Measurements from ENCODE around the gene ZNF236. TPM values are rescaled to one million over a fixed set of nuclear protein-coding genes. Genes with fewer than 3 reads are reported as not detected.

The ZNF236 gene
- total and polyA plus RNA-seq, 2 of the 8 experiments (the other 6 are each of a cell fraction or from before 2014, with no cell fraction given) = 6.7 to 14.5 TPM

DNA sequence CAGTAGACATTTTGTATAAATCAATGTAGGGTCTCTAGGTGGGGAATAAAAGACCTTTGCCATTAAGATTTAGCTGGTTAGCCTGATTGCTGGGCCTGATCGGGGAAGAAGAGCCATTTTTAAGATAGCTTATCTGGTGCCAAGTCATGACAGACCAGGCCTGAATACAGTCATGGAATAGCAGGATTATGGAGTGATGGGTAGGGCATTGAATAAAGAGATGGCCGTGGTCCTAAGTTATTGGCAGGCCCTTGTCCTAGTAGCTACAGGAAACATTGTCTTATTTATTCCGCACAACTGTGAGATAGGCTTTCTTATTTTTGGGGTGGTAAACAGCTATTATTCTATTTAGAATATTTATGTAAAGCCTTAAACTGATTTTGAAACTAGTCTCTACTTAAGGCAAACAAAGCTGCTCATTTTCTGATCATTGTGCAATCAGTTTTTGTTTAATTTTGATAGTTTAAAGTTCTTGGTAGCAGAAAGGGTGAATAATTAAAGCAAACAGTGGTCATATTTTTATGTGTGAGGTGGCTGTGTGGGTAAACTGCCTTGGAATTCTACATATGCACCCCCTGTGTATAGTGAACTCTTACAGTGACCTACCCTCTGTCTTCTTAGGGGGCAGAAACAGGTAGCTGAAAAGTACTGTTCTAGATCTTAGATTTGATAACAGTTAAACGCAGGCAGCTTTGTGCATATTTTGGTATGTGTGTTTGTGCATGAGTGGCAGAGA is 22.6 kb downstream of the ZNF236 start:
- Histone ChIP-seq H4K8ac (ENCODE audit: extremely low read depth, insufficient read depth, low read length) (no peak overlapping the region), H3K56ac (replicated peaks; ENCODE audit: insufficient read length, low read depth, low read length) (no peak overlapping the region), H4K5ac (ENCODE audit: insufficient read length, low read depth, low read length) (no peak overlapping the region), H3K27me3 (replicated peaks in 1 of 4; ENCODE audit: control insufficient read depth in 3 of 4, extremely low read depth in 1 of 4, insufficient read depth in 3 of 4, low read length in 3 of 4) (no peaks in the 10 kb centered on the region), H3K36me3 (ENCODE audit: control insufficient read depth in 2 of 4, insufficient read depth in 4 of 4, low read length in 3 of 4) (no peaks in the 10 kb centered on the region), H3K4me3 (ENCODE audit: extremely low read depth in 1 of 4, insufficient read depth in 2 of 4, low read depth in 3 of 4, low read length in 4 of 4) (no peak overlapping the region), H2AFZ (ENCODE audit: low read length) (no peak overlapping the region), H3K9me3 (ENCODE audit: insufficient read depth in 2 of 2, low read depth in 1 of 2, low read length in 1 of 2) (no peaks in the 10 kb centered on the region), H3K9ac (replicated peaks in 1 of 4; ENCODE audit: extremely low read depth in 1 of 4, low read depth in 3 of 4, low read length in 3 of 4) (no peak overlapping the region), H4K91ac (replicated peaks; ENCODE audit: insufficient read length, low read length) (no peak overlapping the region), H3K4me2 (ENCODE audit: insufficient read depth in 1 of 2, low read depth in 2 of 2, low read length in 2 of 2) (no peak overlapping the region), H3K27ac (ENCODE audit: low read depth, low read length) (no peak overlapping the region), H3K79me2 (ENCODE audit: control insufficient read depth in 1 of 2, insufficient read depth in 2 of 2, low read length in 2 of 2) (peaks cover 0 to 18% of the 10 kb centered on the region in 2 experiments; a peak in 2 of 4 replicates), H3K4me1 (replicated peaks in 1 of 4; ENCODE audit: control insufficient read depth in 3 of 4, insufficient read depth in 4 of 4, low read length in 3 of 4) (no peaks in the 10 kb centered on the region), H3K23me2 (ENCODE audit: low read depth, low read length) (no peaks in the 10 kb centered on the region), H3K23ac (ENCODE audit: insufficient read length) (no peak overlapping the region), H3K14ac (ENCODE audit: insufficient read length) (no peak overlapping the region), H2BK20ac (ENCODE audit: low read length) (no peak overlapping the region), H3K4ac (replicated peaks; ENCODE audit: insufficient read length, low read depth, low read length) (no peak overlapping the region), H2BK120ac (replicated peaks; ENCODE audit: low read depth, low read length) (no peak overlapping the region), H3K18ac (ENCODE audit: extremely low read depth, low read length) (no peak overlapping the region), H2BK5ac (ENCODE audit: low read depth, low read length) (no peak overlapping the region), H3K79me1 (ENCODE audit: low read depth, low read length) (peaks cover 2% of the 10 kb centered on the region; the same call in 1 of the 2 replicates), H4K20me1 (replicated peaks in 1 of 2; ENCODE audit: control insufficient read depth in 1 of 2, insufficient read depth in 2 of 2, low read length in 2 of 2) (no peaks in the 10 kb centered on the region), H2BK15ac (ENCODE audit: low read length) (no peak overlapping the region), H2BK12ac (ENCODE audit: low read depth, low read length) (no peak overlapping the region), H2AK5ac (ENCODE audit: low read depth, low read length) (no peak overlapping the region)
- no peak for DNase-seq (ENCODE audit: low read depth in 1 of 2, low spot score in 2 of 2)
- FAIRE-seq = no peak
- WGBS, 2 experiments (ENCODE audit: extremely low coverage in 1 of 2, insufficient coverage in 1 of 2, insufficient read length in 1 of 2, insufficient replicate concordance in 2 of 2, low coverage in 1 of 2, low lambda C conversion rate in 2 of 2, missing lambda C conversion rate in 1 of 2) = 71% methylated on average over 4 of the region's 4 CpGs; no CpG with 5 or more reads in 1 of the 2 experiments
- TF ChIP-seq KDM1A (IDR thresholded peaks at IDR 0.05; ENCODE audit: borderline replicate concordance, low read length) (no peak), PHF8 (conservative IDR thresholded peaks at IDR 0.05; ENCODE audit: low read depth, low read length) (no peak), EP300 (IDR thresholded peaks at IDR 0.05; ENCODE audit: borderline replicate concordance in 1 of 2, low read depth in 2 of 2, low read length in 2 of 2) (no peak), SP2 (IDR thresholded peaks at IDR 0.05; ENCODE audit: low read length) (no peak), CREB1 (IDR thresholded peaks at IDR 0.05) (no peak), BCL11A (IDR thresholded peaks at IDR 0.05; ENCODE audit: low read depth in 2 of 2, low read length in 2 of 2) (no peak), GABPA (IDR thresholded peaks at IDR 0.05; ENCODE audit: borderline replicate concordance, insufficient read depth, low read length) (no peak), BACH1 (IDR thresholded peaks at IDR 0.05; ENCODE audit: low read length) (no peak), NRF1 (IDR thresholded peaks at IDR 0.05; ENCODE audit: low read depth, low read length) (no peak)
- ChIA-PET CTCF (ENCODE audit: partially characterized antibody) (interaction anchor here (0.9 to 2.5 kb wide), 7 partner anchors 15 to 77 kb away, joined by 3 to 9 read pairs (median 3); no protein-coding TSS in a partner anchor), POLR2A (ENCODE audit: partially characterized antibody) (interaction anchor here (1.0 kb wide), 1 partner anchor 23 kb away, joined by 3 read pairs; no protein-coding TSS in a partner anchor)

Data from H1 (cell line).